HepG2 (cell line): ENCODE data around the gene PRM3. TPM values are rescaled to one million over a fixed set of nuclear protein-coding genes. Genes with fewer than 3 reads are reported as not detected.

Source experiments
- ATAC-seq: fragments of 200-7000 bp; cut with Tn5 transposase; 3 replicates; pipeline ENCODE4 v1.9.1; 2020; ENCODE audit warnings: mild to moderate bottlenecking, moderate library complexity
- BruUV-seq: library from RNA; stranded (reverse); fragments of 400-500 nt; replicated peaks from 2 replicates; lab custom pipeline; 2021; lab: Mats Ljungman, UMichigan
- CTCF ChIA-PET: fragments of 300-600 bp; formaldehyde crosslinking; extraction: SDS; loops from one replicate; lab custom pipeline; 2021; ENCODE audit warnings: low total read pairs, inconsistent platforms, low intra/inter-chr PET ratio; lab: Yijun Ruan, JAX
- POLR2A ChIA-PET: fragments of 350-600 bp; sonication (Branson Sonifier 250); formaldehyde crosslinking; loops from one replicate; lab custom pipeline; 2020; ENCODE audit warnings: antibody characterized with exemption, inconsistent platforms; lab: Yijun Ruan, JAX
- DNase-seq: peaks from one replicate; pipeline ENCODE4 v3.0.0-alpha.2; 2015; ENCODE audit warnings: low spot score
- FAIRE-seq: peaks from 3 replicates; lab custom pipeline; 2011; peaks lifted over from hg19 to GRCh38; lab: Jason Lieb, UNC
- H2AFZ ChIP-seq: one replicate; pipeline ENCODE4 v1.6.1; 2011; ENCODE audit warnings: low read length, inconsistent platforms
- H3K27ac ChIP-seq: fragments of 300-600 bp; 3 replicates; pipeline ENCODE4 v1.8.0; 2011; ENCODE audit warnings: mixed run types, mild to moderate bottlenecking, mixed read lengths, low read length, inconsistent platforms; ENCODE audit not compliant: insufficient read depth; ENCODE audit errors: extremely low read length
- H3K27me3 ChIP-seq, 2 experiments: fragments of 200-600 bp in 1 of 2; 2 replicates in 1 of 2; 3 replicates in 1 of 2; pipeline versions ENCODE4 v1.6.0 to v1.8.0; 2011; ENCODE audit warnings: low read length in 2 of 2, mild to moderate bottlenecking in 2 of 2, moderate library complexity in 2 of 2, inconsistent platforms in 1 of 2; ENCODE audit not compliant: insufficient read depth in 2 of 2, control insufficient read depth in 1 of 2
- H3K36me3 ChIP-seq, 2 experiments: fragments of 200-600 bp in 1 of 2; replicated peaks in 1 of 2; 2 replicates in 1 of 2; 3 replicates in 1 of 2; pipeline versions ENCODE4 v1.5.1 to v1.8.0; 2011; ENCODE audit warnings: low read length in 2 of 2, inconsistent platforms in 1 of 2; ENCODE audit not compliant: insufficient read depth in 2 of 2, control insufficient read depth in 1 of 2
- H3K4me1 ChIP-seq: 2 replicates; pipeline ENCODE4 v1.5.1; 2012; ENCODE audit warnings: low read length, inconsistent platforms; ENCODE audit not compliant: insufficient read depth
- H3K4me2 ChIP-seq: 2 replicates; pipeline ENCODE4 v1.6.0; 2011; ENCODE audit warnings: low read depth, low read length, inconsistent platforms
- H3K4me3 ChIP-seq, 3 experiments: fragments of 200-600 bp in 1 of 3; sonication (generic), shearing (Covaris generic) in 1 of 3; replicated peaks in 1 of 3; 2 replicates each; pipeline ENCODE4 v1.5.1; 2011 to 2016; ENCODE audit warnings: low read length in 3 of 3, inconsistent platforms in 2 of 3, low read depth in 2 of 3, mild to moderate bottlenecking in 2 of 3, control low read depth in 1 of 3, mixed read lengths in 1 of 3; ENCODE audit not compliant: insufficient read depth in 1 of 3
- H3K79me2 ChIP-seq: one replicate; pipeline ENCODE4 v1.6.1; 2011; ENCODE audit warnings: low read length, inconsistent platforms; ENCODE audit not compliant: insufficient read depth
- H3K9ac ChIP-seq: 2 replicates; pipeline ENCODE4 v1.6.0; 2011; ENCODE audit warnings: mild to moderate bottlenecking, low read depth, low read length, inconsistent platforms; ENCODE audit not compliant: insufficient read depth
- H3K9me3 ChIP-seq: 2 replicates; pipeline ENCODE4 v1.5.1; 2012; ENCODE audit warnings: mild to moderate bottlenecking, low read length
- H4K20me1 ChIP-seq: 2 replicates; pipeline ENCODE4 v1.6.0; 2011; ENCODE audit warnings: inconsistent platforms, mild to moderate bottlenecking, low read length, moderate library complexity; ENCODE audit not compliant: insufficient read depth
- AGO1 ChIP-seq: fragments of 200-400 bp; formaldehyde crosslinking; IDR thresholded peaks from 2 replicates; pipeline ENCODE4 v1.6.1; 2017; ENCODE audit warnings: mild to moderate bottlenecking, low read depth, low read length, moderate library complexity; ENCODE audit not compliant: poor library complexity, severe bottlenecking
- AHDC1 ChIP-seq: sonication (generic); formaldehyde crosslinking; IDR thresholded peaks from 2 replicates; pipeline ENCODE4 v1.5.1; 2020; ENCODE audit warnings: mild to moderate bottlenecking, missing genetic modification reagents, borderline replicate concordance
- EED ChIP-seq: sonication (generic); formaldehyde crosslinking; IDR thresholded peaks from 2 replicates; pipeline ENCODE4 v1.5.0; 2020; ENCODE audit warnings: mild to moderate bottlenecking, missing genetic modification reagents
- GLI4 ChIP-seq: sonication (generic); formaldehyde crosslinking; IDR thresholded peaks from 2 replicates; pipeline ENCODE4 v1.5.1; 2020; ENCODE audit warnings: missing genetic modification reagents, mild to moderate bottlenecking, moderate library complexity, borderline replicate concordance
- IKZF4 ChIP-seq: sonication (generic); formaldehyde crosslinking; IDR thresholded peaks from 2 replicates; pipeline ENCODE4 v1.5.1; 2020; ENCODE audit warnings: borderline replicate concordance, mild to moderate bottlenecking, low read depth, missing genetic modification reagents; ENCODE audit errors: not compliant biosample characterization
- JUN ChIP-seq: sonication (generic); formaldehyde crosslinking; IDR thresholded peaks from 2 replicates; pipeline ENCODE4 v1.4.0; 2020; ENCODE audit warnings: mild to moderate bottlenecking, missing genetic modification reagents
- NFE2 ChIP-seq: sonication (generic); formaldehyde crosslinking; IDR thresholded peaks from 2 replicates; pipeline ENCODE4 v1.4.0; 2020; ENCODE audit warnings: missing genetic modification reagents
- SNAPC4 ChIP-seq: sonication (generic); formaldehyde crosslinking; IDR thresholded peaks from 2 replicates; pipeline ENCODE4 v1.4.0; 2020; ENCODE audit warnings: mild to moderate bottlenecking, missing genetic modification reagents
- ZNF784 ChIP-seq: sonication (generic); formaldehyde crosslinking; IDR thresholded peaks from 2 replicates; pipeline ENCODE4 v1.5.1; 2020; ENCODE audit warnings: missing genetic modification reagents, mild to moderate bottlenecking, borderline replicate concordance
- WGBS: methylation state at CpG from one replicate; pipeline ENCODE4 v1.1.6; 2017; ENCODE audit warnings: low lambda C conversion rate; 5-methylcytosine and 5-hydroxymethylcytosine counted together
- in situ Hi-C: cut with HindIII; loops from 2 replicates; pipeline ENCODE4 v1.10.0; 2017; ENCODE audit warnings: low pct_unique_long_range_greater_than_20kb; ENCODE audit not compliant: extremely low pct_ligation_motif_present
- intact Hi-C: fragments of 100-400 bp; cut with micrococcal nuclease; formaldehyde crosslinking; loops from one replicate; pipeline ENCODE4 v1.10.0; 2022; ENCODE audit not compliant: unreplicated experiment
- polyA plus RNA-seq, 8 experiments: library from polyadenylated mRNA; depleted of rRNA in 3 of 8; stranded (reverse) in 7 of 8; unstranded in 1 of 8; fragments of >200 nt; fragmentation: Illumina TruSeq in 4 of 8; extraction: Trizol in 4 of 8; gene quantifications; 2 replicates each; pipeline versions ENCODE4 v1.2.1 to v1.2.3, GENCODE V29; 2011 to 2016; ENCODE audit warnings: low read depth in 4 of 8, missing spikeins in 1 of 8, mixed read lengths in 1 of 8; ENCODE audit not compliant: insufficient read depth in 1 of 8
- total RNA-seq, 5 experiments: library from RNA; depleted of rRNA; stranded (reverse); fragments of >200 nt; fragmentation: Illumina TruSeq; extraction: Trizol; gene quantifications; 2 replicates each; pipeline ENCODE4 v1.2.3, GENCODE V29; 2016; ENCODE audit warnings: low read depth in 1 of 5

PRM3 gene
- total and polyA plus RNA-seq, 2 of the 13 experiments (the other 11 are each of a cell fraction or from before 2014, with no cell fraction given), result not detected

GRCh38 chr16:11225677-11226549 is 47.5 kb downstream of the PRM3 start:
- H3K27me3 ChIP-seq, result peaks cover 5 to 25% of the 10 kb centered on the region in 2 experiments; a peak in 3 of 5 replicates
- no peak overlapping the region for H3K4me3 ChIP-seq
- FAIRE-seq, result no peak
- no peak for ATAC-seq
- POLR2A ChIA-PET, result interaction anchor here (1.0 kb wide), 1 partner anchor 30 kb away, joined by 3 read pairs; the partner anchor contains the start of gene SOCS1
- CTCF ChIA-PET, result no interaction called here
- intact Hi-C loops, result no loop called here
- no peaks in the 10 kb centered on the region for H4K20me1 ChIP-seq
- no peak overlapping the region for H3K4me2 ChIP-seq
- H3K4me1 ChIP-seq, result peaks cover 20% of the 10 kb centered on the region
- no peak overlapping the region for H3K27ac ChIP-seq
- H3K9ac ChIP-seq, result no peak overlapping the region
- BruUV-seq, result no TSS peak
- H2AFZ ChIP-seq, result no peak overlapping the region
- no peaks in the 10 kb centered on the region for H3K79me2 ChIP-seq
- no peak for DNase-seq
- no peaks in the 10 kb centered on the region for H3K36me3 ChIP-seq
- WGBS, result 47% methylated on average over 18 of the region's 18 CpGs
- H3K9me3 ChIP-seq, result no peaks in the 10 kb centered on the region
- in situ Hi-C loops, result no loop called here
- TF ChIP-seq GLI4 (CRISPR knock-in tag), result no peak
- no peak for TF ChIP-seq NFE2 (CRISPR knock-in tag)
- peak; percentile 5 for TF ChIP-seq AGO1
- no peak for TF ChIP-seq ZNF784 (CRISPR knock-in tag)
- TF ChIP-seq EED (CRISPR knock-in tag), result no peak
- no peak for TF ChIP-seq AHDC1 (CRISPR knock-in tag)
- no peak for TF ChIP-seq SNAPC4
- TF ChIP-seq IKZF4 (CRISPR knock-in tag), result no peak
- no peak for TF ChIP-seq JUN (CRISPR knock-in tag)
